K562 (cell line): ENCODE measurements around the gene NAGPA. TPM values are rescaled to one million over a fixed set of nuclear protein-coding genes. Genes with fewer than 3 reads are reported as not detected.

ENCODE experiments used
- ATAC-seq: fragments of 200-7000 bp; cut with Tn5 transposase; 3 replicates; pipeline ENCODE4 v1.9.1; 2020; ENCODE audit warnings: moderate library complexity
- BruUV-seq: library from RNA; stranded (reverse); fragments of 400-500 nt; replicated peaks from 2 replicates; lab custom pipeline; 2021; lab: Mats Ljungman, UMichigan
- CTCF ChIA-PET: fragments of 300-600 bp; formaldehyde crosslinking; extraction: SDS; loops from one replicate; lab custom pipeline; 2021; ENCODE audit warnings: low intra/inter-chr PET ratio; lab: Yijun Ruan, JAX
- POLR2A ChIA-PET: fragments of 300-600, 350-650 bp; sonication (Branson Sonifier 250); formaldehyde crosslinking; extraction: SDS; loops from one replicate; lab custom pipeline; 2021; ENCODE audit warnings: antibody characterized with exemption, inconsistent platforms; lab: Yijun Ruan, JAX
- DNase-seq, 4 experiments: peaks; one replicate each; pipeline versions ENCODE4 v3.0.0 to v3.0.0-alpha.2; 2011 to 2018; ENCODE audit warnings: low spot score in 3 of 4, mixed read lengths in 3 of 4; ENCODE audit errors: extremely low read depth in 1 of 4
- FAIRE-seq: peaks from 2 replicates; lab custom pipeline; 2011; peaks lifted over from hg19 to GRCh38; lab: Jason Lieb, UNC
- H2AFZ ChIP-seq: 2 replicates; pipeline ENCODE4 v1.6.0; 2011; ENCODE audit warnings: low read depth, low read length, control low read depth, inconsistent platforms
- H3K27ac ChIP-seq: fragments of 200-600 bp; 3 replicates; pipeline ENCODE4 v1.8.0; 2011; ENCODE audit warnings: low read depth, mild to moderate bottlenecking, control low read depth, inconsistent platforms, low read length, moderate library complexity, mixed read lengths; ENCODE audit errors: extremely low read depth
- H3K27me3 ChIP-seq, 2 experiments: fragments of 300-600 bp in 1 of 2; 2 replicates in 1 of 2; 3 replicates in 1 of 2; pipeline versions ENCODE4 v1.6.0 to v1.8.0; 2011; ENCODE audit warnings: inconsistent platforms in 2 of 2, low read length in 2 of 2, mild to moderate bottlenecking in 1 of 2, mixed read lengths in 1 of 2, moderate library complexity in 1 of 2; ENCODE audit not compliant: control insufficient read depth in 2 of 2, insufficient read depth in 2 of 2
- H3K36me3 ChIP-seq: fragments of 300-600 bp; 3 replicates; pipeline ENCODE4 v1.8.0; 2011; ENCODE audit warnings: mild to moderate bottlenecking, low read length, inconsistent platforms; ENCODE audit not compliant: control insufficient read depth, insufficient read depth
- H3K4me1 ChIP-seq, 2 experiments: fragments of 200-600 bp in 1 of 2; replicated peaks in 1 of 2; 2 replicates in 1 of 2; 3 replicates in 1 of 2; pipeline versions ENCODE4 v1.5.1 to v1.8.0; 2011; ENCODE audit warnings: inconsistent platforms in 2 of 2, low read length in 2 of 2, mild to moderate bottlenecking in 1 of 2, mixed read lengths in 1 of 2, moderate library complexity in 1 of 2; ENCODE audit not compliant: control insufficient read depth in 2 of 2, insufficient read depth in 2 of 2
- H3K4me2 ChIP-seq: 2 replicates; pipeline ENCODE4 v1.6.1; 2011; ENCODE audit warnings: low read length, control low read depth, inconsistent platforms, mixed read lengths; ENCODE audit not compliant: insufficient read depth
- H3K4me3 ChIP-seq: fragments of 200-600 bp; sonication (generic), shearing (Covaris generic); 2 replicates; pipeline ENCODE4 v1.5.1; 2016; ENCODE audit warnings: control low read depth, inconsistent platforms
- H3K79me2 ChIP-seq: fragments of 200-600 bp; 3 replicates; pipeline ENCODE4 v1.8.0; 2011; ENCODE audit warnings: low read length, inconsistent platforms; ENCODE audit not compliant: control insufficient read depth, insufficient read depth
- H3K9ac ChIP-seq, 2 experiments: 2 replicates each; pipeline versions ENCODE4 v1.6.0 to v1.6.1; 2011; ENCODE audit warnings: low read depth in 2 of 2, low read length in 2 of 2, control low read depth in 1 of 2, inconsistent platforms in 1 of 2, mild to moderate bottlenecking in 1 of 2, mixed read lengths in 1 of 2; ENCODE audit not compliant: insufficient read depth in 1 of 2
- H3K9me1 ChIP-seq: one replicate; pipeline ENCODE4 v1.6.0; 2011; ENCODE audit warnings: inconsistent platforms, mild to moderate bottlenecking, low read length, moderate library complexity; ENCODE audit not compliant: control insufficient read depth, insufficient read depth
- H3K9me3 ChIP-seq: replicated peaks from 2 replicates; pipeline ENCODE4 v1.5.1; 2011; ENCODE audit warnings: low read depth, low read length, inconsistent platforms; ENCODE audit not compliant: control insufficient read depth, insufficient read depth
- H4K20me1 ChIP-seq: replicated peaks from 2 replicates; pipeline ENCODE4 v1.6.1; 2011; ENCODE audit warnings: low read length, inconsistent platforms, mixed read lengths; ENCODE audit not compliant: control insufficient read depth, insufficient read depth
- CCAR2 ChIP-seq: fragments of 200-400 bp; formaldehyde crosslinking; IDR thresholded peaks from 2 replicates; pipeline ENCODE4 v1.6.1; 2017; ENCODE audit warnings: mild to moderate bottlenecking, low read depth, low read length
- ERF ChIP-seq: fragments of 450-650 bp; formaldehyde crosslinking; IDR thresholded peaks from 2 replicates; pipeline ENCODE4 v1.4.0; 2020; ENCODE audit warnings: mild to moderate bottlenecking, mixed read lengths
- JUN ChIP-seq, 2 experiments: sonication (generic) in 1 of 2; formaldehyde crosslinking in 1 of 2; IDR thresholded peaks; 2 replicates each; pipeline versions ENCODE4 v1.6.1 to v1.8.0; 2012 to 2022; ENCODE audit warnings: borderline replicate concordance in 2 of 2, mild to moderate bottlenecking in 2 of 2, improper control_type of control experiment in 1 of 2, low read depth in 1 of 2, low read length in 1 of 2, missing genetic modification reagents in 1 of 2
- KHSRP ChIP-seq: fragments of 450-650 bp; IDR thresholded peaks from 2 replicates; pipeline ENCODE4 v1.6.1; 2017
- MTA1 ChIP-seq: fragments of 450-650 bp; IDR thresholded peaks from 2 replicates; pipeline ENCODE4 v1.6.1; 2017; ENCODE audit warnings: borderline replicate concordance
- PHB2 ChIP-seq: fragments of 450-650 bp; IDR thresholded peaks from 2 replicates; pipeline ENCODE4 v1.6.1; 2017; ENCODE audit warnings: low read depth
- TCF7L2 ChIP-seq: fragments of 150-350 bp; IDR thresholded peaks from 2 replicates; pipeline ENCODE4 v1.6.1; 2016; ENCODE audit warnings: low read depth, mild to moderate bottlenecking, low read length, moderate library complexity
- ZNF408 ChIP-seq: fragments of 250-450 bp; sonication (Bioruptor Pico); IDR thresholded peaks from 2 replicates; pipeline ENCODE4 v1.4.0; 2020; ENCODE audit warnings: low read depth, mild to moderate bottlenecking, moderate library complexity
- WGBS: fragments of 100-300 bp; shearing (Covaris generic); methylation state at CpG from one replicate; pipeline ENCODE4 v1.1.6; 2016; ENCODE audit warnings: low coverage, mixed read lengths; ENCODE audit not compliant: insufficient coverage; ENCODE audit errors: missing lambda C conversion rate; 5-methylcytosine and 5-hydroxymethylcytosine counted together
- in situ Hi-C: fragments of 300-500 bp; cut with MboI; formaldehyde crosslinking; loops from 4 replicates; pipeline ENCODE4 v1.15.0; 2018; ENCODE audit warnings: inconsistent platforms, mixed read lengths
- intact Hi-C: fragments of 100-400 bp; cut with micrococcal nuclease; formaldehyde crosslinking; loops from 2 replicates; pipeline ENCODE4 v1.14.2; 2022
- polyA plus RNA-seq, 8 experiments: library from polyadenylated mRNA; depleted of rRNA in 4 of 8; stranded (reverse) in 5 of 8; unstranded in 3 of 8; fragments of >200 nt; fragmentation: Nextera tagmentation in 2 of 8; fragmentation: Illumina TruSeq in 1 of 8; extraction: Ambion mirVana in 2 of 8; extraction: Trizol in 1 of 8; gene quantifications; 2 replicates each; pipeline versions ENCODE4 v1.2.1 to v1.2.3, GENCODE V29; 2011 to 2014; ENCODE audit warnings: inconsistent platforms in 1 of 8, missing spikeins in 1 of 8
- total RNA-seq, 7 experiments: library from RNA; depleted of rRNA in 6 of 7; stranded (reverse); fragments of >200 nt in 6 of 7; fragmentation: Illumina TruSeq in 2 of 7; extraction: Trizol in 2 of 7; gene quantifications; 2 replicates each; pipeline versions ENCODE4 v1.2.1 to v1.2.3, GENCODE V29; 2011 to 2021; ENCODE audit warnings: low replicate concordance in 1 of 7
- TF ChIP-seq, protein P1 (sequence below): IDR thresholded peaks from 2 replicates; pipeline ENCODE4 v1.6.1; 2014; ENCODE audit warnings: antibody characterized with exemption
- TF ChIP-seq, protein P2 (sequence below): fragments of 250-450 bp; sonication (Bioruptor Pico); IDR thresholded peaks from 2 replicates; pipeline ENCODE4 v1.4.0; 2020

The NAGPA gene
- total and polyA plus RNA-seq, 9 of the 15 experiments (the other 6 are each of a cell fraction or from before 2014, with no cell fraction given): 0.15 to 12.7 (median 4.6) TPM

DNA sequence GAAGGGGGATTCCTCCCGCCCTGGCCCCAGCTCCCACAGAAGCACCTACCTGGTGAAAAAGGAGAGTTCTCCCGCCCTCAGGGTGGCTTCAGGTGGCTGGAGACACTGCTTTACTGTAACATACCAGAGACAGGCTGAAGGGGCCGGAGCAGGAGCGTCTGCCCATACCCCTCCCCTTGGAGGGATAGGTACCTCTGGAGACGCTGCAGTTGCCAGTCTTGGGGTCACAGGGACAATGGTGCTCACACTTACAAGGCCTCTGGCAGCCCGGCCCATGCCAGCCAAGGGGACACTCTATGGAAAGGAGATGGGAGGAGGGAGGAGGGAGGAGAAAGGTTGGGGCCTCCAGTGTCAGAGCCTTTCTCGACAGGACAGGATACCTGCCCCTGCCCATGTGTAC lies 6.6 kb downstream of the NAGPA start:
- Histone ChIP-seq H4K20me1 (no peaks in the 10 kb centered on the region), H3K27ac (no peak overlapping the region), H3K36me3 (no peaks in the 10 kb centered on the region), H3K4me3 (no peak overlapping the region), H2AFZ (no peak overlapping the region), H3K9me3 (no peaks in the 10 kb centered on the region), H3K9ac (no peak overlapping the region), H3K9me1 (no peaks in the 10 kb centered on the region), H3K4me1 (peaks cover 0 to 4% of the 10 kb centered on the region in 2 experiments; a peak in 1 of 5 replicates), H3K27me3 (peaks cover 2 to 16% of the 10 kb centered on the region in 2 experiments; a peak in 3 of 5 replicates), H3K79me2 (no peaks in the 10 kb centered on the region), H3K4me2 (no peak overlapping the region)
- no TSS peak for BruUV-seq
- in situ Hi-C loops: no loop called here
- POLR2A ChIA-PET: interaction anchor here (0.6 kb wide), 2 partner anchors 148 to 325 kb away, joined by 3 to 4 read pairs; no protein-coding TSS in a partner anchor
- 48% methylated on average over 7 of the region's 7 CpGs for WGBS
- CTCF ChIA-PET: no interaction called here
- TF ChIP-seq PHB2: no peak
- no peak for TF ChIP-seq CCAR2
- no peak for TF ChIP-seq JUN (IDR thresholded peaks at IDR 0.05; ENCODE audit: borderline replicate concordance, low read depth, low read length)
- no peak for TF ChIP-seq JUN (CRISPR knock-in tag; IDR thresholded peaks at IDR 0.05; ENCODE audit: borderline replicate concordance)
- TF ChIP-seq, protein P1, sequence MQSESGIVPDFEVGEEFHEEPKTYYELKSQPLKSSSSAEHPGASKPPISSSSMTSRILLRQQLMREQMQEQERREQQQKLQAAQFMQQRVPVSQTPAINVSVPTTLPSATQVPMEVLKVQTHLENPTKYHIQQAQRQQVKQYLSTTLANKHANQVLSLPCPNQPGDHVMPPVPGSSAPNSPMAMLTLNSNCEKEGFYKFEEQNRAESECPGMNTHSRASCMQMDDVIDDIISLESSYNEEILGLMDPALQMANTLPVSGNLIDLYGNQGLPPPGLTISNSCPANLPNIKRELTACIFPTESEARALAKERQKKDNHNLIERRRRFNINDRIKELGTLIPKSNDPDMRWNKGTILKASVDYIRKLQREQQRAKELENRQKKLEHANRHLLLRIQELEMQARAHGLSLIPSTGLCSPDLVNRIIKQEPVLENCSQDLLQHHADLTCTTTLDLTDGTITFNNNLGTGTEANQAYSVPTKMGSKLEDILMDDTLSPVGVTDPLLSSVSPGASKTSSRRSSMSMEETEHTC: no peak
- TF ChIP-seq ERF: no peak
- TF ChIP-seq TCF7L2: no peak
- no peak for TF ChIP-seq ZNF408
- TF ChIP-seq MTA1: no peak
- TF ChIP-seq, protein P2, sequence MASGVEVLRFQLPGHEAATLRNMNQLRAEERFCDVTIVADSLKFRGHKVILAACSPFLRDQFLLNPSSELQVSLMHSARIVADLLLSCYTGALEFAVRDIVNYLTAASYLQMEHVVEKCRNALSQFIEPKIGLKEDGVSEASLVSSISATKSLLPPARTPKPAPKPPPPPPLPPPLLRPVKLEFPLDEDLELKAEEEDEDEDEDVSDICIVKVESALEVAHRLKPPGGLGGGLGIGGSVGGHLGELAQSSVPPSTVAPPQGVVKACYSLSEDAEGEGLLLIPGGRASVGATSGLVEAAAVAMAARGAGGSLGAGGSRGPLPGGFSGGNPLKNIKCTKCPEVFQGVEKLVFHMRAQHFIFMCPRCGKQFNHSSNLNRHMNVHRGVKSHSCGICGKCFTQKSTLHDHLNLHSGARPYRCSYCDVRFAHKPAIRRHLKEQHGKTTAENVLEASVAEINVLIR (CRISPR knock-in tag): no peak
- no peak for TF ChIP-seq KHSRP
- ATAC-seq (no peak), FAIRE-seq (no peak), DNase-seq (no peak)
- intact Hi-C loops: no loop called here
